HL-60 (cell line): ENCODE data around the gene PROM2.

ENCODE experiments used
- DNase-seq, 2 experiments: peaks; one replicate each; pipeline ENCODE4 v3.0.0-alpha.2; 2010 to 2020; ENCODE audit warnings: low read depth in 1 of 2, low spot score in 1 of 2
- H3K27ac ChIP-seq: fragments of 250-450 bp; sonication (Bioruptor Pico); replicated peaks from 2 replicates; pipeline ENCODE4 v1.5.1; 2020; ENCODE audit warnings: mild to moderate bottlenecking, moderate library complexity
- H3K27me3 ChIP-seq: fragments of 250-450 bp; sonication (Bioruptor Pico); 2 replicates; pipeline ENCODE4 v1.5.1; 2021; ENCODE audit warnings: mild to moderate bottlenecking, moderate library complexity; ENCODE audit not compliant: insufficient read depth, poor library complexity, severe bottlenecking
- H3K4me3 ChIP-seq: replicated peaks from 2 replicates; pipeline ENCODE4 v1.5.1; 2011; ENCODE audit warnings: mild to moderate bottlenecking, control low read depth, low read length; ENCODE audit not compliant: insufficient read depth
- CTCF ChIP-seq: IDR thresholded peaks from one replicate; pipeline ENCODE4 v1.5.1; 2011; ENCODE audit warnings: low read length, control low read depth, inconsistent platforms; ENCODE audit not compliant: insufficient read depth
- GABPA ChIP-seq: IDR thresholded peaks from 2 replicates; pipeline ENCODE4 v1.6.1; 2012; ENCODE audit warnings: low read depth
- POLR2AphosphoS5 ChIP-seq: IDR thresholded peaks from 2 replicates; pipeline ENCODE4 v1.6.1; 2012; ENCODE audit warnings: low read depth
- REST ChIP-seq: IDR thresholded peaks from 2 replicates; pipeline ENCODE4 v1.6.1; 2012; ENCODE audit warnings: low read depth; ENCODE audit not compliant: insufficient replicate concordance
- SPI1 ChIP-seq: IDR thresholded peaks from 2 replicates; pipeline ENCODE4 v1.6.1; 2012; ENCODE audit warnings: low read depth, mild to moderate bottlenecking, borderline replicate concordance

PROM2 gene

GRCh38 chr2:95311815-95312542 lies 37.7 kb downstream of the PROM2 start:
- H3K27ac ChIP-seq = no peak overlapping the region
- no peak for DNase-seq
- H3K27me3 ChIP-seq = no peaks in the 10 kb centered on the region
- no peak for TF ChIP-seq CTCF
- no peak for TF ChIP-seq GABPA
- no peak for TF ChIP-seq SPI1
- TF ChIP-seq POLR2AphosphoS5 = no peak
- no peak for TF ChIP-seq REST
- H3K4me3 ChIP-seq = no peak overlapping the region

GRCh38 chr2:95312543-95313201 lies 38.4 kb downstream of the PROM2 start:
- Histone ChIP-seq H3K27me3 (no peaks in the 10 kb centered on the region), H3K27ac (no peak overlapping the region), H3K4me3 (no peak overlapping the region)
- DNase-seq = no peak
- TF ChIP-seq GABPA (no peak), REST (no peak), CTCF (no peak), POLR2AphosphoS5 (no peak), SPI1 (no peak)

DNA sequence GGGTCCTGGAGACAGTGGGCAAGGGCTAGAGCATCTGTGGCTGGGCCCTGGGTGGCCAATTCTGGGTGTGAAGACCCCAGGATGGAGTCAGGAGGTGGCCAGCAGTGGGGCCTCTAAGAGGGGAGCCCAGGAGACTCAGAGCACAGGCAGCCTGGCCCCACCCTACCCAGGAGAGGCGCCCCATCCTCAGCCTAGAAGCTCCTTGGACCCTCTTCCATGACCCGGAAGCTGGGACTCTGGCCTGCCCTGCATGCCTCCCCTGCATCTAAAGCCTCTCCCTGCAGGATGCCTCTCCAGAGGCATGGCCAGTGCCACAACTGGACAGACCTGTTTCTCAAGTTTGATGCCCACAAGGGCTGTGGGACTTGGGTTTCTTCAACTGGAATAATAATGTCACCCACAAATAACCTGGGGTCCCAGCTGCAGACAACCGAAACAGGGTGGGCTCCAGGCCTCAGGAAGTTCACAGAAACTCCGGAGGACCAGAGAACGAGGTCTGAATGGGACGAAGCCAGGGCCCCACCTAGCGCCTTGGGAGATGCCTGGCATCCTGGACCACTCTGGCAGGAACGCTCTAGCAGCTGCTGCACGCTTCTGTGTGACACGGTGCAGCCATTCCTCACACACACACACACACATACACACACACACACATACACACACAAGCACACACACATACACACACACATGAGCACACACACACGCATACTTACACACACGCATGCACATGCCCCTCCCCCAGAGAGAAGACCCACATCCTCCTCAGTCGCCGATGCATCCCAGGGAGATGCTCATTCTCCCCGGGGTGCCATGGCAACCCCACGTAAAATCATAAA lies 39.3 kb downstream of the PROM2 start:
- Histone ChIP-seq H3K27me3 (no peaks in the 10 kb centered on the region), H3K27ac (no peak overlapping the region), H3K4me3 (no peak overlapping the region)
- no peak for DNase-seq
- TF ChIP-seq CTCF (no peak), GABPA (no peak), POLR2AphosphoS5 (no peak), REST (no peak), SPI1 (no peak)
